ENCODE measurements around the gene ASIC2.

The ASIC2 gene

GRCh38 chr17:33113276-33113990 lies 179.7 kb downstream of the ASIC2 start:
- DNase-seq (ENCODE audit: low spot score): no peak

- no peak for DNase-seq (ENCODE audit: low spot score)
These were observed 180.3 kb downstream of the ASIC2 start for GRCh38 chr17:33112763-33113162.

- DNase-seq (ENCODE audit: low spot score): no peak
These were observed 183.6 kb downstream of the ASIC2 start for GRCh38 chr17:33109336-33110072.

- no peak for DNase-seq (ENCODE audit: low spot score)
These were observed 186.4 kb downstream of the ASIC2 start for GRCh38 chr17:33106525-33107165.

- DNase-seq (ENCODE audit: low spot score): no peak
These were observed 187.2 kb downstream of the ASIC2 start for GRCh38 chr17:33105911-33106310.

GRCh38 chr17:33099906-33100305 lies 193.2 kb downstream of the ASIC2 start:
- DNase-seq (ENCODE audit: low spot score): no peak

- DNase-seq (ENCODE audit: low spot score): no peak
These were observed 193.8 kb downstream of the ASIC2 start for GRCh38 chr17:33099252-33099651.

- DNase-seq (ENCODE audit: low spot score): no peak
These were observed 195.7 kb downstream of the ASIC2 start for GRCh38 chr17:33097411-33097810.

- DNase-seq (ENCODE audit: low spot score): no peak
These were observed 196.9 kb downstream of the ASIC2 start for GRCh38 chr17:33096161-33096560.

- no peak for DNase-seq (ENCODE audit: low spot score)
These were observed 201.8 kb downstream of the ASIC2 start for GRCh38 chr17:33091271-33091670.

- DNase-seq (ENCODE audit: low spot score): no peak
These were observed 202.3 kb downstream of the ASIC2 start for GRCh38 chr17:33090806-33091205.

- no peak for DNase-seq (ENCODE audit: low spot score)
These were observed 206.2 kb downstream of the ASIC2 start for GRCh38 chr17:33086878-33087277.

- no peak for DNase-seq (ENCODE audit: low spot score)
These were observed 207.1 kb downstream of the ASIC2 start for GRCh38 chr17:33086041-33086440.

- DNase-seq (ENCODE audit: low spot score): no peak
These were observed 207.8 kb downstream of the ASIC2 start for GRCh38 chr17:33085256-33085655.

- DNase-seq (ENCODE audit: low spot score): no peak
These were observed 208.3 kb downstream of the ASIC2 start for GRCh38 chr17:33084755-33085154.

- no peak for DNase-seq (ENCODE audit: low spot score)
These were observed 210.4 kb downstream of the ASIC2 start for GRCh38 chr17:33082529-33083173.

GRCh38 chr17:33080091-33080490 lies 213.0 kb downstream of the ASIC2 start:
- no peak for DNase-seq (ENCODE audit: low spot score)

- no peak for DNase-seq (ENCODE audit: low spot score)
These were observed 213.9 kb downstream of the ASIC2 start for GRCh38 chr17:33079201-33079600.

- DNase-seq (ENCODE audit: low spot score): no peak
These were observed 216.1 kb downstream of the ASIC2 start for GRCh38 chr17:33076979-33077378.

- DNase-seq (ENCODE audit: low spot score): no peak
These were observed 219.7 kb downstream of the ASIC2 start for GRCh38 chr17:33073416-33073815.

GRCh38 chr17:33072421-33073161 lies 220.5 kb downstream of the ASIC2 start:
- no peak for DNase-seq (ENCODE audit: low spot score)

GRCh38 chr17:33071656-33072055 lies 221.4 kb downstream of the ASIC2 start:
- no peak for DNase-seq (ENCODE audit: low spot score)

Data from putamen (tissue), 1 donor.